ENCODE data around the gene PDPR.
"Not testable (repeated sequence)": the region's sequence is repeated elsewhere in the genome, so short reads cannot be mapped to it uniquely, and the experiment has no call there.

DNA sequence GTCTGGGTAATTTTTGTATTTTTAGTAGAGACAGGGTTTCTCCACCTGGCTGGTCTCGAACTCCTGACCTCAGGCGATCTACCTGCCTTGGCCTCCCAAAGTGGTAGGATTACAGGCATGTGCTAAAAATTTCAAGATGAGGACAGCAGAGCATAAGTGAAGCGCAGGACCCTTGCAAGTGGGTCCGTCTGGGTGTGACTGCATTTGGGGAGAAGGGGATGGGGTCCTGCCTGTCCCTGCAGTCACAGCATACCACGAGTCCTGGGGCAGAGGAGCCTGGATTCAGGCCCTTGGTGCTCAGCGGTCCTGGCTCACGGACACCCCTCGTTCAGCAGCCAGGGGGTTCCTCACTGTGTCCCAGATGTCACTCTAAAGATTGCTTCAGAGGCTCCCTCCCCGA, 84.1 kb downstream of the PDPR start:
- TF ChIP-seq, protein P1, sequence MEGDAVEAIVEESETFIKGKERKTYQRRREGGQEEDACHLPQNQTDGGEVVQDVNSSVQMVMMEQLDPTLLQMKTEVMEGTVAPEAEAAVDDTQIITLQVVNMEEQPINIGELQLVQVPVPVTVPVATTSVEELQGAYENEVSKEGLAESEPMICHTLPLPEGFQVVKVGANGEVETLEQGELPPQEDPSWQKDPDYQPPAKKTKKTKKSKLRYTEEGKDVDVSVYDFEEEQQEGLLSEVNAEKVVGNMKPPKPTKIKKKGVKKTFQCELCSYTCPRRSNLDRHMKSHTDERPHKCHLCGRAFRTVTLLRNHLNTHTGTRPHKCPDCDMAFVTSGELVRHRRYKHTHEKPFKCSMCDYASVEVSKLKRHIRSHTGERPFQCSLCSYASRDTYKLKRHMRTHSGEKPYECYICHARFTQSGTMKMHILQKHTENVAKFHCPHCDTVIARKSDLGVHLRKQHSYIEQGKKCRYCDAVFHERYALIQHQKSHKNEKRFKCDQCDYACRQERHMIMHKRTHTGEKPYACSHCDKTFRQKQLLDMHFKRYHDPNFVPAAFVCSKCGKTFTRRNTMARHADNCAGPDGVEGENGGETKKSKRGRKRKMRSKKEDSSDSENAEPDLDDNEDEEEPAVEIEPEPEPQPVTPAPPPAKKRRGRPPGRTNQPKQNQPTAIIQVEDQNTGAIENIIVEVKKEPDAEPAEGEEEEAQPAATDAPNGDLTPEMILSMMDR (IDR thresholded peaks at IDR 0.05; ENCODE audit: low read depth, low read length), result not testable (repeated sequence)
- TF ChIP-seq POLR2A (IDR thresholded peaks at IDR 0.05; ENCODE audit: extremely low read depth, insufficient read length); MYC (IDR thresholded peaks at IDR 0.05; ENCODE audit: low read depth, low read length): not testable (repeated sequence)
- TF ChIP-seq, protein P2, sequence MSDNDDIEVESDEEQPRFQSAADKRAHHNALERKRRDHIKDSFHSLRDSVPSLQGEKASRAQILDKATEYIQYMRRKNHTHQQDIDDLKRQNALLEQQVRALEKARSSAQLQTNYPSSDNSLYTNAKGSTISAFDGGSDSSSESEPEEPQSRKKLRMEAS (IDR thresholded peaks at IDR 0.05; ENCODE audit: low read depth, low read length), result not testable (repeated sequence)

Measured in NB4 (cell line).